Activated naive CD4-positive, alpha-beta T cell treated with anti-CD3 and anti-CD28 coated beads, Interleukin-2, amount 50 U/mL, for 24 hours (primary cell): ENCODE results near the gene NDOR1.

ENCODE experiments used
- H3K27ac Mint-ChIP-seq: one replicate; pipeline ENCODE4 v1.8.0; 2021; ENCODE audit warnings: mild to moderate bottlenecking, mixed read lengths
- H3K27me3 Mint-ChIP-seq: one replicate; pipeline ENCODE4 v1.8.0; 2021; ENCODE audit warnings: mixed read lengths
- H3K36me3 Mint-ChIP-seq: one replicate; pipeline ENCODE4 v1.8.0; 2021; ENCODE audit warnings: mixed read lengths
- H3K4me1 Mint-ChIP-seq: one replicate; pipeline ENCODE4 v1.8.0; 2021; ENCODE audit warnings: mixed read lengths
- H3K4me3 Mint-ChIP-seq: one replicate; pipeline ENCODE4 v1.8.0; 2021; ENCODE audit warnings: mild to moderate bottlenecking, mixed read lengths
- H3K9me3 Mint-ChIP-seq: one replicate; pipeline ENCODE4 v1.8.0; 2021; ENCODE audit warnings: mixed read lengths

NDOR1 gene

GRCh38 chr9:137186385-137186784 is 19.1 kb upstream of the NDOR1 start:
- Mint-ChIP-seq H3K27me3 (no peaks in the 10 kb centered on the region), H3K4me3 (peak overlapping the region; percentile 95), H3K9me3 (no peaks in the 10 kb centered on the region), H3K36me3 (no peaks in the 10 kb centered on the region), H3K4me1 (peaks cover 32% of the 10 kb centered on the region), H3K27ac (no peak overlapping the region)

DNA sequence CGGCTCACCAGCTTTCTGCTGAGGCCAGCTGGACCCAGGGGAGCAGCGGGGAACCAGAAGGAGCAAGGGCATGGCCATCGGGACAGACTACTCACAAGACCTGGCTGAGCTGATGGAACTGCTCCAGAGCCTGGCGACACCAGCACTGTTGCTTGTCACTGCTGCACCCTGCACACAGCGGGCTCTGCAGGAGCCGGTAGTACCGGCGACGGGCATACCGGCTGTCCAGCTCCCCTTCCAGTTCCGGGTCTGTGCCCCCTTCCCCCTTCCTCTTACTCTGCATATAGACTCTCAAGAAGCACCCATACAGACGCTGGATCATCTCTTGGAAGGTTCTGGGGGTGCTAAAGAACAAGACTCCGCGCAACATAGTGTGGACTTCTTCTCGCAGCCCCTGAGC is 18.1 kb upstream of the NDOR1 start:
- Mint-ChIP-seq H3K4me3 (peak overlapping the region; percentile 95), H3K27ac (peak overlapping the region; percentile 91), H3K4me1 (peaks cover 32% of the 10 kb centered on the region), H3K36me3 (no peaks in the 10 kb centered on the region), H3K27me3 (no peaks in the 10 kb centered on the region), H3K9me3 (no peaks in the 10 kb centered on the region)

DNA sequence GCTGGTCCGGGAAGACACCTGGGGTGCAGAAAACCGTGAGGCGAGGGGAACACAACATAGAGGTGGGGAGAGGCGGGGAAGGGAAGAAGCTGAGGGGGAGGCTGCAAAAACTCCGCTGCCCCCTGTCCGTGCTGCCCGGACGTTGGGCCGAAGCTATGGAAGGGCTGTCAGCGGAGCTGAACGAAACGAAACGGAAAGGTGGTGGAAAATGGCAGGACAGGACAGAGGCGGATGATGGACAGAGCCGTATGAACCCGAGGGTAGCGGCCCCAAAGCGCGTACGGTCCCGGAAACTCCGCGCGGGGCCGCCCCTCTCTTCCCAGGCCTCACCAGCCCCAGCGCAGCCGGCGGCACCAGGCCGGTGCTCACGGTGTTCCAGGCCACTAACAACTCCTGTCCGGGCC is 17.4 kb upstream of the NDOR1 start:
- H3K9me3 Mint-ChIP-seq, result no peaks in the 10 kb centered on the region
- no peaks in the 10 kb centered on the region for H3K36me3 Mint-ChIP-seq
- peaks cover 32% of the 10 kb centered on the region for H3K4me1 Mint-ChIP-seq
- H3K27me3 Mint-ChIP-seq, result no peaks in the 10 kb centered on the region
- peak overlapping the region; percentile 95 for H3K4me3 Mint-ChIP-seq
- H3K27ac Mint-ChIP-seq, result peak overlapping the region; percentile 91

- no peaks in the 10 kb centered on the region for H3K36me3 Mint-ChIP-seq
- no peaks in the 10 kb centered on the region for H3K27me3 Mint-ChIP-seq
- peaks cover 32% of the 10 kb centered on the region for H3K4me1 Mint-ChIP-seq
- H3K9me3 Mint-ChIP-seq, result no peaks in the 10 kb centered on the region
- H3K4me3 Mint-ChIP-seq, result peak within 1 kb of the TSS; percentile 95
- peak within 1 kb of the TSS; percentile 91 for H3K27ac Mint-ChIP-seq
These were observed 16.8 kb upstream of the NDOR1 start, which contains the start of the genes ANAPC2 and SSNA1 for GRCh38 chr9:137188490-137189296. Gene ANAPC2 (minus strand): TSS chr9:137188560. CDS start chr9:137188532, 28 bp downstream. Gene SSNA1 (plus strand): TSS chr9:137188676. CDS start chr9:137188727, 51 bp downstream.

- Mint-ChIP-seq H3K27me3 (no peaks in the 10 kb centered on the region), H3K27ac (peak overlapping the region; percentile 87), H3K4me1 (peaks cover 25% of the 10 kb centered on the region), H3K4me3 (peak overlapping the region; percentile 89), H3K9me3 (no peaks in the 10 kb centered on the region), H3K36me3 (no peaks in the 10 kb centered on the region)
These were observed 15.9 kb upstream of the NDOR1 start for GRCh38 chr9:137189297-137190295.

GRCh38 chr9:137190315-137190856 is 15.1 kb upstream of the NDOR1 start:
- Mint-ChIP-seq H3K27ac (peak overlapping the region; percentile 51), H3K9me3 (no peaks in the 10 kb centered on the region), H3K4me1 (peaks cover 25% of the 10 kb centered on the region), H3K27me3 (no peaks in the 10 kb centered on the region), H3K36me3 (no peaks in the 10 kb centered on the region), H3K4me3 (peak overlapping the region; percentile 55)

DNA sequence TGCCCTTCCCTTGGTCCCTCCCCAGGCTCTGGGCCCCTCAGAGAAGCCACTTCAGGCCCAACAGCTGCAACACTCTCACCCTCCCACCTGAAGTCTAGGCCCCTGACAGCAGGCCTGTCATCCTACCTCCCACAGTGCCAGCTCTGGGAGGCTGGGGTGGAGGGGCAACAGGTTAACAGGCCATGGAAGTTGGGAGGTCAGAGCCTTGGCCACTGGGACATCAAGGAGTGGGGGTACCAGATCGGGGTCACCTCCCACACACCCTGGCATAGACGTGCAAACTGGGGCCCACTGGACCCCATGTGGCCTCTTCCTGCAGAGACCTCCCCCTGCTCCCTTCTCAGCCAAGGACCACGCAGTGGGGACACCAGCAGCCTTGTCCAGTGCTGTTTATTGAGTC is 14.3 kb upstream of the NDOR1 start:
- Mint-ChIP-seq H3K9me3 (no peaks in the 10 kb centered on the region), H3K27ac (no peak overlapping the region), H3K36me3 (no peaks in the 10 kb centered on the region), H3K27me3 (no peaks in the 10 kb centered on the region), H3K4me3 (no peak overlapping the region), H3K4me1 (peaks cover 24% of the 10 kb centered on the region)

- peaks cover 17% of the 10 kb centered on the region for H3K4me1 Mint-ChIP-seq
- H3K27me3 Mint-ChIP-seq, result no peaks in the 10 kb centered on the region
- no peaks in the 10 kb centered on the region for H3K36me3 Mint-ChIP-seq
- H3K4me3 Mint-ChIP-seq, result no peak overlapping the region
- H3K9me3 Mint-ChIP-seq, result no peaks in the 10 kb centered on the region
- H3K27ac Mint-ChIP-seq, result no peak overlapping the region
These were observed 13.6 kb upstream of the NDOR1 start for GRCh38 chr9:137191691-137192447.

DNA sequence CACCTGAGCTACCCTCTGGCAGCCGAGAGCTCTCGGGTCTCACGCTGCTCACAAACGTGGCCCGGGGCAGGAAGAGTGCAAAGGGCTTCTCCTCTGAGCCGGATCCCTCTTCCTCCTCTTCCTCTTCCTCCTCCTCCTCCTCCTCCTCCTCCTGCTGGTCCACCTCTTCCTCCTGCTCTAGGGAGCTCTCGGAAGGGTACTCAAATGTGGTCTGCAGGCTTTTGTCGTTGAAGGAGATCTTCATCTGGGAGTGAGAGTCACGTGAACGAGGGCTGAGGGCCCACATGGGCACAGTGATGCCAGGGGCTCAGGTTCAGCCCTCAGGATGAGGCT is 13.1 kb upstream of the NDOR1 start:
- no peak overlapping the region for H3K4me3 Mint-ChIP-seq
- H3K36me3 Mint-ChIP-seq, result no peaks in the 10 kb centered on the region
- no peaks in the 10 kb centered on the region for H3K27me3 Mint-ChIP-seq
- H3K9me3 Mint-ChIP-seq, result no peaks in the 10 kb centered on the region
- H3K4me1 Mint-ChIP-seq, result peaks cover 12% of the 10 kb centered on the region
- peak overlapping the region; percentile 72 for H3K27ac Mint-ChIP-seq

- Mint-ChIP-seq H3K27me3 (no peaks in the 10 kb centered on the region), H3K4me3 (no peak overlapping the region), H3K27ac (no peak overlapping the region), H3K4me1 (peaks cover 9% of the 10 kb centered on the region), H3K36me3 (no peaks in the 10 kb centered on the region), H3K9me3 (no peaks in the 10 kb centered on the region)
These were observed 12.6 kb upstream of the NDOR1 start for GRCh38 chr9:137192859-137193258.

GRCh38 chr9:137193771-137194170 is 11.7 kb upstream of the NDOR1 start:
- H3K36me3 Mint-ChIP-seq, result no peaks in the 10 kb centered on the region
- peaks cover 9% of the 10 kb centered on the region for H3K4me1 Mint-ChIP-seq
- H3K27me3 Mint-ChIP-seq, result no peaks in the 10 kb centered on the region
- no peaks in the 10 kb centered on the region for H3K9me3 Mint-ChIP-seq
- no peak overlapping the region for H3K4me3 Mint-ChIP-seq
- H3K27ac Mint-ChIP-seq, result no peak overlapping the region

- Mint-ChIP-seq H3K27ac (no peak overlapping the region), H3K27me3 (no peaks in the 10 kb centered on the region), H3K4me1 (peaks cover 4% of the 10 kb centered on the region), H3K4me3 (no peak overlapping the region), H3K36me3 (no peaks in the 10 kb centered on the region), H3K9me3 (no peaks in the 10 kb centered on the region)
These were observed 11.1 kb upstream of the NDOR1 start for GRCh38 chr9:137194388-137194787.

DNA sequence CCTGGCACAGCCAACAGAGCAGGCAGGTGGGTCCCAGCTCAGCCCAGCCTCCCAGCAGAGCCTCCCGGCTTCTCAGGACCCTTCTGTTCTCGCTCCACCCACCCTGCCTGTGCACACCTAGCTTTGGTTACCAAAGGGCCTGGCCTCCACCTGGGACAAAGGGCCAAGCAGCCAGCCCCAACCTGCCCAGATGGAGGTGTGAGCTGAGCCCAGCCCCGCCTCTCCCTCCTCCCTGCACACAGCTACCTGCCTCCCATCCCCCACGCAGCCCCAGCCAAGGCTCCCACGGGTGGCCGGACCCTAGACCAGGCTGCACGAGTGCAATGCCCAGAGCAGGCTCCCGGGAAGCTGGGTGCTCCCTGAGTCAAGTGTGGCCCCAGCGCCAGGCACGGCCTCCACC is 10.6 kb upstream of the NDOR1 start:
- Mint-ChIP-seq H3K4me3 (no peak overlapping the region), H3K36me3 (no peaks in the 10 kb centered on the region), H3K4me1 (peaks cover 3% of the 10 kb centered on the region), H3K9me3 (no peaks in the 10 kb centered on the region), H3K27me3 (no peaks in the 10 kb centered on the region), H3K27ac (no peak overlapping the region)

- H3K4me3 Mint-ChIP-seq, result no peak overlapping the region
- H3K4me1 Mint-ChIP-seq, result peaks cover 3% of the 10 kb centered on the region
- H3K36me3 Mint-ChIP-seq, result no peaks in the 10 kb centered on the region
- no peak overlapping the region for H3K27ac Mint-ChIP-seq
- no peaks in the 10 kb centered on the region for H3K9me3 Mint-ChIP-seq
- H3K27me3 Mint-ChIP-seq, result no peaks in the 10 kb centered on the region
These were observed 9.8 kb upstream of the NDOR1 start for GRCh38 chr9:137195525-137196220.
